ENCODE measurements around the gene KCNAB2. TPM values are rescaled to one million over a fixed set of nuclear protein-coding genes. Genes with fewer than 3 reads are reported as not detected.

The KCNAB2 gene
- 3.4 and 3.9 TPM in 2 replicates for total RNA-seq (2014; rRNA removed; shearing (Covaris generic))

- no peaks in the 10 kb centered on the region for H3K9me3 ChIP-seq (replicated peaks)
- H3K4me1 ChIP-seq (replicated peaks): no peaks in the 10 kb centered on the region
- no peak for DNase-seq (ENCODE audit: low read depth in 1 of 2, low spot score in 2 of 2)
- no peak within 1 kb of the TSS for H3K27ac ChIP-seq
- H3K4me3 ChIP-seq: no peak within 1 kb of the TSS
- no peaks in the 10 kb centered on the region for H3K27me3 ChIP-seq (replicated peaks)
- no peaks in the 10 kb centered on the region for H3K36me3 ChIP-seq
Observed at GRCh38 chr1:6045561-6045960, at the start of gene KCNAB2. Gene KCNAB2 (plus strand): TSS chr1:6045888. CDS start chr1:6051537, 5,649 bp downstream.

DNA sequence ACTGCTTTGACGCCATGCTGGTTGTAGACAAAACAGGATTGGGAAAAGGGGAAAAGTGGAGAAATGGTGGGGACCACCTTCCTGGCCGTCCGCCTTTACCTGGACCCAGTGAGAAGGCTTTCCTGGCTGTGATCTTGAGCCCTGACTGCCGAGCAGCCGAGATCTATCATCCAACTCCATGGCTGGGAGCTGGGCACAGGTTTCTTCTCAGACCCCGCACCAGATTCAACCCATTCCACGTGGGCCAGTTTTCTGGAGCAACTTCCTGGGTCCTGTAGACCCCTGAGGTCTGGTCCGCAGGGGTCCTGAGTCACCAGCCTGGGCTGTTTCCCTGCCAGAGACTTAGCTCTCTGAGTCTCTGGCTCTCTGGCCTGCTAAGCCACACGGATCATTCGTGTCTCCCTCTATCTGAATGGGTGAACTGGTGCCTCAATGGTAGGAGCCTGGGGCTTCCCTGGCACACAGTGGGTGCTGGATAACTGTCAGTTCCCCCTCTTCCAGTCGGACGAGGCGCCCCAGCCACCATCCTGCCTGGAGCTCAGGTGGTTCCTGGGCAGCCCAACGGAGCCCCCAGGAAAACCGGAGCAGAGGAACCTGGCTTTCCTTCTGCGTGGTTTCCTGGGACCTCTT is 48.9 kb upstream of the KCNAB2 start:
- no peaks in the 10 kb centered on the region for H3K36me3 ChIP-seq
- no peaks in the 10 kb centered on the region for H3K27me3 ChIP-seq (replicated peaks)
- no peak overlapping the region for H3K27ac ChIP-seq
- H3K4me3 ChIP-seq: no peak overlapping the region
- H3K4me1 ChIP-seq (replicated peaks): peaks cover 7% of the 10 kb centered on the region
- no peak for DNase-seq (ENCODE audit: low read depth in 1 of 2, low spot score in 2 of 2)
- no peaks in the 10 kb centered on the region for H3K9me3 ChIP-seq (replicated peaks)

DNA sequence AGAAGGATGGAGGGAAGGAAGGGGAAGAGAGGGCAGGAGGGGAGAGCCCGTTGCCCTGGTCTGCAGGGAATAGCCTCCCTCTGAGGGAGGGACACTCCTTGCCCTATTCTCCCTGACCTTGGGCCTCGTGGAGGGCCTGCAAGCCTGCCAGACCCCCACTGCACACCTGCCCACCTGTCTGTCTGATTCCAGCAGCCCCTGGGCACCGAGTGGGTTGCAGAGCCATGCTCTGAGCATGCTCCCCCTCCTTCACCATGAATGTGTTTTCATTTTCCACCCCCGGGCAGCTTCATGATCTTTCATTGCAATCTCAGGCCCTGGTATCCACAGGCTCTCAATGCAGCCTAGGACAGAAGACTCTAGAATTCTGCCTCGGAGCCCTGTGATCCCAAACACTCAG is 48.4 kb upstream of the KCNAB2 start:
- no peak overlapping the region for H3K4me3 ChIP-seq

DNA sequence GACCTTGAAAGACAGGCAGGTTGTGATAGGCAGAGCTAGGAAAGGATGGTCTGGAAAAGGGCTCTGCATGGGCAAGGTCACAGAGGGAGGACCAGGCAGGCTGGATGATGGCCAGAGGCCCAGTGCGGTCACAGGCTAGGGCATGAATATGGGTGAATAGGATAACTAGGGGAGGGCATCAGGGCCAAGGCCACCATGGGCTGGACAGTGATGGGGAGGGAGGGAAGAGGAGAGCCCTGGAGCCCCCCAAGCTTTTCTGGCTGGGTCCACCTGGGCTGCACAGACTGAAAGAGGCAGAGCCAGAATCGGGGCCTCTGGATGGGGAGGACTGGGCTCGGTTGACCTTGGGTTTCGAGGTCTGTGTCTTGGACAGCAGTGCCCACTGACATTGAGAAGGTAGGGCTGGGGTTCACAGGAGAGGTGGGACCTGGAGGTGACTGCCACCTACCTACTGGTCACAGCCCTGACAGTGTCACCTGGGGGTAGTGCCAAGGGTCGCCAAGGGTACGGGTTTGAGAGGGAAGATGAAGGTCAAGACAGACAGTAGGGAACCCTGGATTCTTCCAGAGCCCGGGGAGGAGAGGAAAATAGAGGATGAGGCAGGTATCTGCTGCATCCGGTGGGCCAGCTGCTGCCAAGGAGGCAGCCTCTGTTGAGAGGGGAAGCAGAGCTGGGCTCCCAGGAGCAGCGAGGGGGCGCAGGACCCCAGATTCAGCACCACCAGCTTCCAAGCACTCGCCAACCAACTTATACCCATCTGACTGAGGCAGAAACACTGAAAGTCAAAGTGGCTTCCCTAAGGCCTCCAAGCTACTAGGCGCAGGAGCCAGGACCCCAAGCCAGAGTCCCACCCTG is 47.4 kb upstream of the KCNAB2 start:
- no peaks in the 10 kb centered on the region for H3K9me3 ChIP-seq (replicated peaks)
- no peak for DNase-seq (ENCODE audit: low read depth in 1 of 2, low spot score in 2 of 2)
- H3K36me3 ChIP-seq: no peaks in the 10 kb centered on the region
- H3K27me3 ChIP-seq (replicated peaks): no peaks in the 10 kb centered on the region
- no peak overlapping the region for H3K27ac ChIP-seq
- peaks cover 4% of the 10 kb centered on the region for H3K4me1 ChIP-seq (replicated peaks)
- H3K4me3 ChIP-seq: no peak overlapping the region

More for the DNA sequence above, 48.4 kb upstream of the KCNAB2 start:
- no peak for DNase-seq (ENCODE audit: low read depth in 1 of 2, low spot score in 2 of 2)
- peaks cover 7% of the 10 kb centered on the region for H3K4me1 ChIP-seq (replicated peaks)
- no peaks in the 10 kb centered on the region for H3K27me3 ChIP-seq (replicated peaks)
- H3K9me3 ChIP-seq (replicated peaks): no peaks in the 10 kb centered on the region
- H3K36me3 ChIP-seq: no peaks in the 10 kb centered on the region
- no peak overlapping the region for H3K27ac ChIP-seq

DNA sequence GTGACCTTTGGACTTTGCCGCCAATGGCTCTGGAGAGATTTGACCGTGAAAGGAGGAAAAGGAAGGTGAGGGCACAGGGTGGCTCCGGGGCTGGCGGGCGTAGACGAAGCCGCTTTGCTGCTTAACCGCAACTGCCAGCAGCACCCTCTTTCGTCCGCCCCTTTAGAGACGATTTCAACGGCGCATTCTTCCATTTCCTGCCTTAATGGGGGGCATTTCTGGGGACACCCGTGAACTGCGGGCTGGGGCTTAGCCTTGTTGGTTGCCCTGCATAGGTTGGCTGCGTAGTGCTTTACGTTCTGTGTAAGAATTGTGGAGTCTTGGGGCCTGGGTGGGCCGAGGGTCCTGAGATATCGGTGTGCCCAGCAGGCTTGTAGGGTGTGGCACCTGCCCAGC is 46.8 kb upstream of the KCNAB2 start:
- Histone ChIP-seq H3K4me3 (no peak overlapping the region), H3K4me1 (replicated peaks) (no peaks in the 10 kb centered on the region), H3K36me3 (no peaks in the 10 kb centered on the region), H3K27me3 (replicated peaks) (no peaks in the 10 kb centered on the region), H3K9me3 (replicated peaks) (no peaks in the 10 kb centered on the region), H3K27ac (no peak overlapping the region)
- DNase-seq (ENCODE audit: low read depth in 1 of 2, low spot score in 2 of 2): no peak

GRCh38 chr1:5999711-6000443 is 45.8 kb upstream of the KCNAB2 start:
- H3K36me3 ChIP-seq: no peaks in the 10 kb centered on the region
- H3K27ac ChIP-seq: no peak overlapping the region
- no peaks in the 10 kb centered on the region for H3K9me3 ChIP-seq (replicated peaks)
- H3K4me3 ChIP-seq: no peak overlapping the region
- H3K27me3 ChIP-seq (replicated peaks): no peaks in the 10 kb centered on the region
- DNase-seq (ENCODE audit: low read depth in 1 of 2, low spot score in 2 of 2): no peak
- H3K4me1 ChIP-seq (replicated peaks): no peaks in the 10 kb centered on the region

GRCh38 chr1:6000444-6001288 is 45.0 kb upstream of the KCNAB2 start:
- Histone ChIP-seq H3K9me3 (replicated peaks) (no peaks in the 10 kb centered on the region), H3K36me3 (no peaks in the 10 kb centered on the region), H3K4me3 (no peak overlapping the region), H3K4me1 (replicated peaks) (no peaks in the 10 kb centered on the region), H3K27ac (no peak overlapping the region), H3K27me3 (replicated peaks) (no peaks in the 10 kb centered on the region)
- DNase-seq (ENCODE audit: low read depth in 1 of 2, low spot score in 2 of 2): no peak

- Histone ChIP-seq H3K36me3 (no peaks in the 10 kb centered on the region), H3K9me3 (replicated peaks) (no peaks in the 10 kb centered on the region), H3K27ac (no peak overlapping the region), H3K4me3 (no peak overlapping the region), H3K4me1 (replicated peaks) (no peaks in the 10 kb centered on the region), H3K27me3 (replicated peaks) (no peaks in the 10 kb centered on the region)
- no peak for DNase-seq (ENCODE audit: low read depth in 1 of 2, low spot score in 2 of 2)
Observed at GRCh38 chr1:6001992-6002576, 43.6 kb upstream of the KCNAB2 start.

- no peaks in the 10 kb centered on the region for H3K9me3 ChIP-seq (replicated peaks)
- DNase-seq (ENCODE audit: low read depth in 1 of 2, low spot score in 2 of 2): no peak
- no peaks in the 10 kb centered on the region for H3K36me3 ChIP-seq
- H3K4me1 ChIP-seq (replicated peaks): no peaks in the 10 kb centered on the region
- no peaks in the 10 kb centered on the region for H3K27me3 ChIP-seq (replicated peaks)
- no peak overlapping the region for H3K4me3 ChIP-seq
- H3K27ac ChIP-seq: no peak overlapping the region
Observed at GRCh38 chr1:6002714-6003501, 42.8 kb upstream of the KCNAB2 start.

GRCh38 chr1:6003568-6004411 is 41.9 kb upstream of the KCNAB2 start:
- no peaks in the 10 kb centered on the region for H3K4me1 ChIP-seq (replicated peaks)
- no peak for DNase-seq (ENCODE audit: low read depth in 1 of 2, low spot score in 2 of 2)
- H3K4me3 ChIP-seq: no peak overlapping the region
- H3K9me3 ChIP-seq (replicated peaks): no peaks in the 10 kb centered on the region
- no peak overlapping the region for H3K27ac ChIP-seq
- H3K27me3 ChIP-seq (replicated peaks): no peaks in the 10 kb centered on the region
- H3K36me3 ChIP-seq: no peaks in the 10 kb centered on the region

- Histone ChIP-seq H3K27ac (no peak overlapping the region), H3K4me3 (no peak overlapping the region), H3K36me3 (no peaks in the 10 kb centered on the region), H3K9me3 (replicated peaks) (no peaks in the 10 kb centered on the region), H3K27me3 (replicated peaks) (no peaks in the 10 kb centered on the region), H3K4me1 (replicated peaks) (no peaks in the 10 kb centered on the region)
- DNase-seq (ENCODE audit: low read depth in 1 of 2, low spot score in 2 of 2): no peak
Observed at GRCh38 chr1:6004412-6005123, 41.1 kb upstream of the KCNAB2 start.
